GM12878 (cell line): ENCODE measurements around the gene CCR7. TPM values are rescaled to one million over a fixed set of nuclear protein-coding genes. Genes with fewer than 3 reads are reported as not detected.
A peak's percentile ranks its signal among the peaks of the same experiment; 100 is the strongest.

ENCODE experiments used
- BRCA1 ChIP-seq: IDR thresholded peaks from 2 replicates; pipeline ENCODE4 v1.6.1; 2011; ENCODE audit warnings: low read depth, low read length, improper control_type of control experiment
- CBX3 ChIP-seq: fragments of 200-600 bp; sonication (generic); IDR thresholded peaks from 2 replicates; pipeline ENCODE4 v1.6.1; 2016; ENCODE audit warnings: low read depth, borderline replicate concordance
- CHD4 ChIP-seq: fragments of 200-600 bp; sonication (generic); IDR thresholded peaks from 2 replicates; pipeline ENCODE4 v1.6.1; 2016; ENCODE audit warnings: mild to moderate bottlenecking
- CREB1 ChIP-seq: IDR thresholded peaks from 2 replicates; pipeline ENCODE4 v1.6.1; 2012; ENCODE audit warnings: low read depth, mild to moderate bottlenecking, inconsistent platforms
- CUX1 ChIP-seq: IDR thresholded peaks from 2 replicates; pipeline ENCODE4 v1.6.1; 2012; ENCODE audit warnings: improper control_type of control experiment, low read depth, low read length; ENCODE audit not compliant: insufficient replicate concordance
- E4F1 ChIP-seq: fragments of 450-650 bp; IDR thresholded peaks from 2 replicates; pipeline ENCODE4 v1.6.1; 2018; ENCODE audit warnings: borderline replicate concordance, mild to moderate bottlenecking; ENCODE audit not compliant: partially characterized antibody
- ESRRA ChIP-seq: IDR thresholded peaks from 2 replicates; pipeline ENCODE4 v1.6.1; 2012; ENCODE audit warnings: mild to moderate bottlenecking, low read length, improper control_type of control experiment
- HDGF ChIP-seq: fragments of 450-650 bp; IDR thresholded peaks from 2 replicates; pipeline ENCODE4 v1.6.1; 2016; ENCODE audit warnings: antibody characterized with exemption
- IKZF1 ChIP-seq: fragments of 450-650 bp; conservative IDR thresholded peaks from 2 replicates; pipeline ENCODE4 v1.6.1; 2017; ENCODE audit warnings: antibody characterized with exemption, mild to moderate bottlenecking
- MTA2 ChIP-seq: fragments of 450-650 bp; IDR thresholded peaks from 2 replicates; pipeline ENCODE4 v1.6.1; 2016; ENCODE audit warnings: low read depth, mild to moderate bottlenecking, moderate library complexity
- NFYA ChIP-seq: IDR thresholded peaks from 2 replicates; pipeline ENCODE4 v1.6.1; 2011; ENCODE audit warnings: low read depth, mild to moderate bottlenecking, low read length, improper control_type of control experiment, borderline replicate concordance
- NR2C2 ChIP-seq: IDR thresholded peaks from 2 replicates; pipeline ENCODE4 v1.6.1; 2011; ENCODE audit warnings: borderline replicate concordance, low read depth; ENCODE audit not compliant: control insufficient read depth, insufficient read length
- NRF1 ChIP-seq: conservative IDR thresholded peaks from 2 replicates; pipeline ENCODE4 v1.6.1; 2011; ENCODE audit warnings: mild to moderate bottlenecking, low read depth, low read length, improper control_type of control experiment
- RAD51 ChIP-seq: fragments of 450-650 bp; IDR thresholded peaks from 2 replicates; pipeline ENCODE4 v1.6.1; 2016; ENCODE audit warnings: moderate library complexity, mild to moderate bottlenecking, inconsistent platforms
- SIX5 ChIP-seq: IDR thresholded peaks from 2 replicates; pipeline ENCODE4 v1.6.1; 2011; ENCODE audit warnings: mild to moderate bottlenecking, low read depth, low read length, moderate library complexity; ENCODE audit not compliant: severe bottlenecking
- SMC3 ChIP-seq: IDR thresholded peaks from 2 replicates; pipeline ENCODE4 v1.6.1; 2011; ENCODE audit warnings: low read length, improper control_type of control experiment, borderline replicate concordance
- SREBF1 ChIP-seq: IDR thresholded peaks from 2 replicates; pipeline ENCODE4 v1.6.1; 2012; ENCODE audit warnings: mild to moderate bottlenecking, low read length
- TARDBP ChIP-seq: IDR thresholded peaks from 2 replicates; pipeline ENCODE4 v1.6.1; 2016; ENCODE audit warnings: borderline replicate concordance
- TCF12 ChIP-seq: IDR thresholded peaks from 2 replicates; pipeline ENCODE4 v1.6.1; 2011; ENCODE audit warnings: low read depth, mild to moderate bottlenecking, low read length
- USF1 ChIP-seq: IDR thresholded peaks from 2 replicates; pipeline ENCODE4 v1.6.1; 2011; ENCODE audit warnings: borderline replicate concordance, low read depth, mild to moderate bottlenecking, moderate library complexity, mixed read lengths, low read length; ENCODE audit not compliant: insufficient read depth; ENCODE audit errors: extremely low read length
- ZNF24 ChIP-seq: fragments of 450-650 bp; IDR thresholded peaks from 2 replicates; pipeline ENCODE4 v1.6.1; 2017; ENCODE audit warnings: antibody characterized with exemption, mild to moderate bottlenecking
- ZNF274 ChIP-seq: IDR thresholded peaks from one replicate; pipeline ENCODE4 v1.8.0; 2011; ENCODE audit not compliant: insufficient read length, insufficient read depth
- ZNF384 ChIP-seq: IDR thresholded peaks from 2 replicates; pipeline ENCODE4 v1.6.1; 2012; ENCODE audit warnings: low read depth, mild to moderate bottlenecking, low read length, improper control_type of control experiment, borderline replicate concordance
- polyA plus RNA-seq, 11 experiments: library from polyadenylated mRNA; depleted of rRNA in 4 of 11; unstranded in 6 of 11; stranded (reverse) in 5 of 11; fragments of >200 nt; fragmentation: Nextera tagmentation in 4 of 11; fragmentation: Illumina TruSeq in 1 of 11; extraction: Ambion mirVana in 4 of 11; extraction: Trizol in 1 of 11; gene quantifications; 1 replicate in 1 of 11; 2 replicates in 10 of 11; pipeline versions ENCODE4 v1.2.1 to v1.2.3, GENCODE V29; 2011 to 2016; ENCODE audit warnings: inconsistent platforms in 2 of 11, missing spikeins in 2 of 11, low read depth in 1 of 11
- total RNA-seq, 4 experiments: library from RNA; depleted of rRNA in 3 of 4; stranded (reverse); fragments of >200 nt in 3 of 4; fragmentation: Illumina TruSeq in 1 of 4; extraction: Trizol in 1 of 4; gene quantifications; 2 replicates each; pipeline versions ENCODE4 v1.2.1 to v1.2.3, GENCODE V29; 2013 to 2021

Gene CCR7
- total and polyA plus RNA-seq, 10 of the 15 experiments (the other 5 are each of a cell fraction or from before 2014, with no cell fraction given): 131 to 1,171 (median 260) TPM

GRCh38 chr17:40555296-40556190 is 9.7 kb downstream of the CCR7 start (continued):
- TF ChIP-seq CBX3: no peak
- TF ChIP-seq CREB1: 0 out of 2 replicates have a peak, but pooled peaks have one; percentile 13
- TF ChIP-seq ESRRA: no peak
- no peak for TF ChIP-seq SREBF1
- no peak for TF ChIP-seq E4F1
- TF ChIP-seq MTA2: peak; percentile 24; the same call in 1 of the 2 replicates
- no peak for TF ChIP-seq TARDBP
- TF ChIP-seq ZNF384: peak; percentile 36; the same call in 1 of the 2 replicates
- TF ChIP-seq CUX1: no peak
- TF ChIP-seq NR2C2: no peak
- TF ChIP-seq HDGF: peak; percentile 32; the same call in 1 of the 2 replicates
- TF ChIP-seq ZNF274: no peak
- TF ChIP-seq SMC3: no peak
- TF ChIP-seq NFYA: no peak
- TF ChIP-seq USF1: no peak
- no peak for TF ChIP-seq TCF12
- TF ChIP-seq IKZF1: no peak
- TF ChIP-seq SIX5: no peak
- TF ChIP-seq ZNF24: no peak
- no peak for TF ChIP-seq CHD4
- no peak for TF ChIP-seq BRCA1
- no peak for TF ChIP-seq NRF1
- no peak for TF ChIP-seq RAD51
